Effector memory CD4-positive, alpha-beta T cell (primary cell): ENCODE data around the gene FAM200B.

Experiments
- DNase-seq, 3 donors: peaks; one replicate each; pipeline ENCODE4 v3.0.0-alpha.2; 2020
- H3K27ac ChIP-seq: 2 replicates; pipeline ENCODE4 v1.7.0; 2013; ENCODE audit warnings: mild to moderate bottlenecking, low read length, moderate library complexity; ENCODE audit not compliant: insufficient read depth, poor library complexity, severe bottlenecking
- H3K27me3 ChIP-seq: replicated peaks from 2 replicates; pipeline ENCODE4 v1.7.0; 2013; ENCODE audit warnings: mild to moderate bottlenecking, low read length; ENCODE audit not compliant: insufficient read depth, control insufficient read depth, poor library complexity, severe bottlenecking
- H3K36me3 ChIP-seq: 2 replicates; pipeline ENCODE4 v1.7.0; 2013; ENCODE audit warnings: mild to moderate bottlenecking, low read length, moderate library complexity; ENCODE audit not compliant: control insufficient read depth, insufficient read depth
- H3K4me1 ChIP-seq: 2 replicates; pipeline ENCODE4 v1.7.0; 2013; ENCODE audit warnings: low read length, mild to moderate bottlenecking; ENCODE audit not compliant: control insufficient read depth, insufficient read depth, poor library complexity, severe bottlenecking
- H3K4me3 ChIP-seq: 2 replicates; pipeline ENCODE4 v1.7.0; 2013; ENCODE audit warnings: low read length, low read depth, mild to moderate bottlenecking; ENCODE audit not compliant: insufficient read depth, poor library complexity, severe bottlenecking
- H3K9me3 ChIP-seq: 2 replicates; pipeline ENCODE4 v1.7.0; 2013; ENCODE audit warnings: mild to moderate bottlenecking, low read length, moderate library complexity; ENCODE audit not compliant: control insufficient read depth
- total RNA-seq, 3 donors: gene quantifications; one replicate each; lab custom pipeline; 2026; lab: John Stamatoyannopoulos, UW

Gene FAM200B
- total RNA-seq: 3.2 to 4.3 (median 3.3) reads per million in 3 donors

DNA sequence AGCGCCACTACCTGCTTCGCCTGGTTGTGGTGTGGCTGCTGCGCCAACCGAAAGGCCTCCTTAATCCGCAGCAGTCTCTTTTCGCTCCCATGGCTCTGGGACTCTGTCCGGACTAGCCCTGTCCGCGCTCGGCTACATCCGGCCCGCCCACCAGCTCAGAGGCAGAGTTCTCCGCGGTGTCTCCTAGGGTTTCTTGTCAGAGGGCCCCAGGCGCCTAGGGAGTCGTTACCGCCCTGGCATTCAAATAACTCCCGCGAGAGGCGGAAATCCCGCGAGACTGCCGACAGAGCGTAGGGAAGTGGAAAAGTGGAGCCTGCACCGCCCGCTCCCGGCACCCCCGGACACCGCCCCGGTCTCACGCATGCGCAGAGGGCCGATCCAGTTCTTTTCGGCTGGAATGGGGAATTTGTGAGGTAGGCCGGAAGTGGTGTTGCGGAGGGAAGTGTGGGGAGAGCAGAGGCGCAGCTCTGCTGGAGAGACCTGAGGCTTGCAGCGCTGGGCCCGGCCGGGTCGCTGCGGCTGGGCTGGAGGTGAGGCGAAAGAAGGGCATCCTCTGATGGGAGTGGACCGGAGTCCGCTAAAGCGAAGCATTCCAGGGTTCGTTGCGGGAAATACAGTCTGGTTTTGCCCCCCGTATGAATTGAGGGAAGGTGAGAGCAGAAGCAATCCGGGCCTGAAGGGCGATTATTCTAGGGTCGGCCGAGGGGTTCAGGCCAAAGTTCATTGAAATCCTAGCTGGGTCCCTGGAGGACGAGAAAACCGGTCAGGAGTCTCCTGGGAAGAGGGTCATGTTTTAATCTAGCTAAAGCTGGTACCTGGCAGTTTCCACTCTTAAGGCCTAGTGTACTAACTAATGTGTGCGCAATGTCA is at the start of gene FAM200B:
FAM200B (plus strand) TSS at position 456 of the 870 bp plus-strand sequence. CDS start 5,151 bp downstream, outside the sequence.
- peaks cover 9% of the 10 kb centered on the region for H3K36me3 ChIP-seq
- H3K27ac ChIP-seq: peak within 1 kb of the TSS; percentile 83
- H3K4me3 ChIP-seq: peak within 1 kb of the TSS; percentile 82
- peaks cover 12% of the 10 kb centered on the region for H3K4me1 ChIP-seq
- DNase-seq: peak; percentile 90 to 96 (median 92)
- no peaks in the 10 kb centered on the region for H3K9me3 ChIP-seq
- H3K27me3 ChIP-seq: no peaks in the 10 kb centered on the region

DNA sequence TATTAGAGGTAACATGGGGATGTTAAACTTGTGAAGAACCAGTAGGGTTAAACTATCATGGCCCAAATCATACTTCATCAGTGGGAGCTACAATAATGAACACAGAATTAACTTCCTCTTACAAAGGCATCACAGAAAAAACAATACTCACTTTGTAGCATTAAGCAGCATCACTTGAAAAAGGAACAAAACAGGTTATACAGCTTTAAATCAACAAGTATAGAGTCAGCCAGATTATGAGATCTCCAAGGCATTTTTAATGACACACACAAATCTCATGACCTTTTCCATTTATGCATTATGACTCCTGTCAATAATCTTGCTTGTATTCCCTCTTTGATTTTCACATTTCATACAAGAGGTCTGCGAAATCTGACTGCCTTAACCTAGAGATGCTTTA is 44.8 kb upstream of the FAM200B start:
- no peak for DNase-seq
- Histone ChIP-seq H3K36me3 (peaks cover 41% of the 10 kb centered on the region), H3K9me3 (no peaks in the 10 kb centered on the region), H3K27ac (no peak overlapping the region), H3K27me3 (no peaks in the 10 kb centered on the region), H3K4me1 (no peaks in the 10 kb centered on the region), H3K4me3 (no peak overlapping the region)

- Histone ChIP-seq H3K4me3 (no peak overlapping the region), H3K9me3 (no peaks in the 10 kb centered on the region), H3K27me3 (no peaks in the 10 kb centered on the region), H3K36me3 (peaks cover 41% of the 10 kb centered on the region), H3K27ac (no peak overlapping the region), H3K4me1 (no peaks in the 10 kb centered on the region)
- no peak for DNase-seq
These were observed 43.2 kb upstream of the FAM200B start for GRCh38 chr4:15638418-15638817.

GRCh38 chr4:15648600-15648999 is 33.0 kb upstream of the FAM200B start:
- H3K27ac ChIP-seq: no peak overlapping the region
- no peaks in the 10 kb centered on the region for H3K9me3 ChIP-seq
- peaks cover 38% of the 10 kb centered on the region for H3K4me1 ChIP-seq
- no peak for DNase-seq
- no peaks in the 10 kb centered on the region for H3K36me3 ChIP-seq
- no peak overlapping the region for H3K4me3 ChIP-seq
- no peaks in the 10 kb centered on the region for H3K27me3 ChIP-seq

GRCh38 chr4:15649914-15650545 is 31.6 kb upstream of the FAM200B start:
- no peak overlapping the region for H3K27ac ChIP-seq
- no peaks in the 10 kb centered on the region for H3K27me3 ChIP-seq
- H3K4me1 ChIP-seq: peaks cover 47% of the 10 kb centered on the region
- no peaks in the 10 kb centered on the region for H3K9me3 ChIP-seq
- no peak overlapping the region for H3K4me3 ChIP-seq
- peak; percentile 38 to 54 (median 42) for DNase-seq
- no peaks in the 10 kb centered on the region for H3K36me3 ChIP-seq

GRCh38 chr4:15651676-15652075 is 30.0 kb upstream of the FAM200B start:
- no peaks in the 10 kb centered on the region for H3K9me3 ChIP-seq
- H3K4me3 ChIP-seq: no peak overlapping the region
- no peaks in the 10 kb centered on the region for H3K36me3 ChIP-seq
- peaks cover 47% of the 10 kb centered on the region for H3K4me1 ChIP-seq
- H3K27ac ChIP-seq: no peak overlapping the region
- no peaks in the 10 kb centered on the region for H3K27me3 ChIP-seq
- no peak for DNase-seq

GRCh38 chr4:15652191-15652590 is 29.4 kb upstream of the FAM200B start:
- H3K4me3 ChIP-seq: no peak overlapping the region
- no peaks in the 10 kb centered on the region for H3K27me3 ChIP-seq
- no peak for DNase-seq
- no peaks in the 10 kb centered on the region for H3K36me3 ChIP-seq
- H3K4me1 ChIP-seq: peaks cover 47% of the 10 kb centered on the region
- H3K9me3 ChIP-seq: no peaks in the 10 kb centered on the region
- no peak overlapping the region for H3K27ac ChIP-seq

DNA sequence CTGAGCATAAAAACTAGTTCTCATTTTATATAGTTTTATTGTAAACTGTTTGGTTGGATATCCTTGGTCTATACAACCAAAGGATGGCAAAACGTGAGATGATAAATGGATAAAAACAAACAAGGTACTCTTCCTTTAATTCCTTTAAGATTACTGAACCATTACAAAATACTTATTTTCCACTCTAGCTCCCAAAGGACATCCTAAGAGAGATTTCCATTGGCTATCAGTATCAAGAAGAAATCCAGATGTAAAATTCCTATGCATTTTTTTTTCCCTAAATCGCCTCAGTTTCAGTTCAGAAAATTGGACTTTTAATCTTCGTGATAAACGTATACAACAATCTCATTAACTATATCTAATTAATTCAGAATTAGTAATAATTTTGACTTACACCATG is 28.8 kb upstream of the FAM200B start:
- no peaks in the 10 kb centered on the region for H3K27me3 ChIP-seq
- H3K27ac ChIP-seq: peak overlapping the region; percentile 92
- no peak overlapping the region for H3K4me3 ChIP-seq
- H3K9me3 ChIP-seq: no peaks in the 10 kb centered on the region
- peaks cover 47% of the 10 kb centered on the region for H3K4me1 ChIP-seq
- DNase-seq: no peak
- H3K36me3 ChIP-seq: no peaks in the 10 kb centered on the region

DNA sequence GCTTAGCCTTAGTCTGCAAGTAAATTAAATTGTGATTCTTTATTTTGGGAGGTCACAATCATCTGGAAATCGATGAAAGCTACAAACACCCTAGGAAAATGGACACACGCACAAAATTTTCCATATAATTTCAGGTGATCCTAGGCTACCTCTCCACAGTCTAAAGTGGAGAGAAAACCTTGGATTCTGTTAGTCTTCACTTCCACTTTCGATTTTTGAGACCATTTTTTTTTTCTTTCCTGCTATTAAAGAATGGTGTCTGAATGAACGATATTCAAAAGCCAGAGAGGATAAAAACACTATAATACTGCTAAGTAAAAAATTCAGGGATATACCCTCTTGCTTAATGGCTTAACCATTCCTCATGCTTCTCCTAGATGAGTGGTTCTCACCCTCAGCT is 28.2 kb upstream of the FAM200B start:
- Histone ChIP-seq H3K9me3 (no peaks in the 10 kb centered on the region), H3K4me3 (peak overlapping the region; percentile 95), H3K4me1 (peaks cover 45% of the 10 kb centered on the region), H3K27me3 (no peaks in the 10 kb centered on the region), H3K36me3 (no peaks in the 10 kb centered on the region), H3K27ac (peak overlapping the region; percentile 92)
- no peak for DNase-seq
